Ishikawa (cell line): Measurements from ENCODE around the gene APPL2.

ENCODE experiments used
- CEBPB ChIP-seq: IDR thresholded peaks from 2 replicates; pipeline ENCODE4 v1.6.1; 2012
- CREB1 ChIP-seq: IDR thresholded peaks from 2 replicates; pipeline ENCODE4 v1.6.1; 2012; ENCODE audit warnings: low read depth
- EGR1 ChIP-seq: IDR thresholded peaks from 2 replicates; pipeline ENCODE4 v1.6.1; 2012
- EP300 ChIP-seq: IDR thresholded peaks from 2 replicates; pipeline ENCODE4 v1.6.1; 2012; ENCODE audit warnings: borderline replicate concordance
- FOXM1 ChIP-seq: IDR thresholded peaks from 2 replicates; pipeline ENCODE4 v1.6.1; 2012; ENCODE audit warnings: low read depth, borderline replicate concordance
- NFIC ChIP-seq: IDR thresholded peaks from 2 replicates; pipeline ENCODE4 v1.6.1; 2012
- RAD21 ChIP-seq: IDR thresholded peaks from 2 replicates; pipeline ENCODE4 v1.6.1; 2012; ENCODE audit warnings: low read depth
- TAF1 ChIP-seq: IDR thresholded peaks from 2 replicates; pipeline ENCODE4 v1.6.1; 2012; ENCODE audit warnings: low read depth, mild to moderate bottlenecking
- TCF12 ChIP-seq: IDR thresholded peaks from 2 replicates; pipeline ENCODE4 v1.6.1; 2012; ENCODE audit warnings: low read depth
- TEAD4 ChIP-seq: IDR thresholded peaks from 2 replicates; pipeline ENCODE4 v1.6.1; 2012
- YY1 ChIP-seq: IDR thresholded peaks from 2 replicates; pipeline ENCODE4 v1.6.1; 2012; ENCODE audit warnings: low read depth
- ZBTB7A ChIP-seq: IDR thresholded peaks from 2 replicates; pipeline ENCODE4 v1.6.1; 2012; ENCODE audit warnings: low read depth
- TF ChIP-seq, protein P1 (sequence below): IDR thresholded peaks from 2 replicates; pipeline ENCODE4 v1.6.1; 2012
- TF ChIP-seq, protein P2 (sequence below): IDR thresholded peaks from 2 replicates; pipeline ENCODE4 v1.6.1; 2012
- TF ChIP-seq, protein P3 (sequence below): IDR thresholded peaks from 2 replicates; pipeline ENCODE4 v1.6.1; 2012; ENCODE audit warnings: low read depth, mild to moderate bottlenecking

Gene APPL2

DNA sequence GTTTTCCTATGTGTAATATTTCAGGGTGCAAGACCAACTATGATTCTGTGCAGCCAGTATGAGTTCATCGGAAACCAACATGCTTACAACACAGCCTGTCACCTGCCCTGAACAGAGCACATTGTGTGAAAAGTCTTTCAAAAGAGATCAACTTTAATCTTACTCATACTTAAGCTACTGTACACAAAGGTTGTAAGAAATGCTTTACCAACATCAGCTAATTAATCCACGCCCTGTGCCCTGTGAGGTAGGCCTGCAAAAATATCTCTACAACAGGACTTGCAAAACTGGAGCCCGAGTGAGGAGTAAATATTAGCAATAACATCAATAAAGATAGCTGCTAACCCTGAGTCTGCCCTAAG lies 15.1 kb downstream of the APPL2 start:
- TF ChIP-seq YY1 (no peak), CREB1 (no peak), FOXM1 (no peak), TAF1 (no peak), ZBTB7A (no peak), EGR1 (no peak), CEBPB (no peak), RAD21 (no peak), NFIC (no peak), TCF12 (no peak)
- TF ChIP-seq, protein P1, sequence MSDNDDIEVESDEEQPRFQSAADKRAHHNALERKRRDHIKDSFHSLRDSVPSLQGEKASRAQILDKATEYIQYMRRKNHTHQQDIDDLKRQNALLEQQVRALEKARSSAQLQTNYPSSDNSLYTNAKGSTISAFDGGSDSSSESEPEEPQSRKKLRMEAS, result no peak

DNA sequence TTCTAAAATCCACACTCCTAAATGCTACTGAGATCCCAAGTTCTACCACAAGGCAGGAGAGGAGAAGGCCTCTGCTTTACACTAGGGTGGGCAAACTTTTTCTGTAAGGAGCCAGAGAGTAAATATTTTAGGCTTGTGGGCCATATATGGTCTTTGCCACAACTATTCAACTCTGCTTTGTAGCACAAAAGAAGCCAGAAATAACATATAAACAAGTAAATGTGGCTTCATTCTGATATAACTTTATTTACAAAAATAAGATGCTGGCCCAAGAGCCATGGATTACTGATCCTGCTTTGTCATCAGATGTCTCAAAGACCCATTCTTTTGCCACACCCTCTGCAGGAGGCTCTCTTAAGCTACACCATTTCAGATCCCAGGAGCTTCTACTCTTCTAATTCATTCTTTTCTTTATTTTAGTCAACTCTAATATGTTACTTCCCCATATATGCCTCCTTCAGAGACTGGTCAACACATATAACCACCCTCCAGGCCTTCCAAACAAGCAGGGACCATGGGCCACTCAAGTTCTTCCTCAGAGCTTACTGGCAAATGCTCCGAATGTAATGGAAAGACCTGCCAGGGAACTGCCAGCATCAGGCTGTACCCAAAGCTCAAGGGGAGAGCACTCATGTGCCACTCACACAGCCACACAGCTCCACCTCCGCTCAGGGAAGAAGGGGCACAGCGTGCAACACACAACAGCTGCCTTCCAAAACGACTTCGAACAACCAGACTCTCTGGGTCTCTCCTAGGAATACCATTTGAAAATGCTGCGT lies 15.6 kb downstream of the APPL2 start:
- TF ChIP-seq FOXM1 (no peak), YY1 (no peak), TEAD4 (no peak), EP300 (no peak), CEBPB (no peak), TCF12 (no peak), RAD21 (no peak), TAF1 (no peak), ZBTB7A (no peak), EGR1 (no peak), CREB1 (no peak), NFIC (no peak)
- TF ChIP-seq, protein P2, sequence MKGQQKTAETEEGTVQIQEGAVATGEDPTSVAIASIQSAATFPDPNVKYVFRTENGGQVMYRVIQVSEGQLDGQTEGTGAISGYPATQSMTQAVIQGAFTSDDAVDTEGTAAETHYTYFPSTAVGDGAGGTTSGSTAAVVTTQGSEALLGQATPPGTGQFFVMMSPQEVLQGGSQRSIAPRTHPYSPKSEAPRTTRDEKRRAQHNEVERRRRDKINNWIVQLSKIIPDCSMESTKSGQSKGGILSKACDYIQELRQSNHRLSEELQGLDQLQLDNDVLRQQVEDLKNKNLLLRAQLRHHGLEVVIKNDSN, result no peak
- TF ChIP-seq, protein P3, sequence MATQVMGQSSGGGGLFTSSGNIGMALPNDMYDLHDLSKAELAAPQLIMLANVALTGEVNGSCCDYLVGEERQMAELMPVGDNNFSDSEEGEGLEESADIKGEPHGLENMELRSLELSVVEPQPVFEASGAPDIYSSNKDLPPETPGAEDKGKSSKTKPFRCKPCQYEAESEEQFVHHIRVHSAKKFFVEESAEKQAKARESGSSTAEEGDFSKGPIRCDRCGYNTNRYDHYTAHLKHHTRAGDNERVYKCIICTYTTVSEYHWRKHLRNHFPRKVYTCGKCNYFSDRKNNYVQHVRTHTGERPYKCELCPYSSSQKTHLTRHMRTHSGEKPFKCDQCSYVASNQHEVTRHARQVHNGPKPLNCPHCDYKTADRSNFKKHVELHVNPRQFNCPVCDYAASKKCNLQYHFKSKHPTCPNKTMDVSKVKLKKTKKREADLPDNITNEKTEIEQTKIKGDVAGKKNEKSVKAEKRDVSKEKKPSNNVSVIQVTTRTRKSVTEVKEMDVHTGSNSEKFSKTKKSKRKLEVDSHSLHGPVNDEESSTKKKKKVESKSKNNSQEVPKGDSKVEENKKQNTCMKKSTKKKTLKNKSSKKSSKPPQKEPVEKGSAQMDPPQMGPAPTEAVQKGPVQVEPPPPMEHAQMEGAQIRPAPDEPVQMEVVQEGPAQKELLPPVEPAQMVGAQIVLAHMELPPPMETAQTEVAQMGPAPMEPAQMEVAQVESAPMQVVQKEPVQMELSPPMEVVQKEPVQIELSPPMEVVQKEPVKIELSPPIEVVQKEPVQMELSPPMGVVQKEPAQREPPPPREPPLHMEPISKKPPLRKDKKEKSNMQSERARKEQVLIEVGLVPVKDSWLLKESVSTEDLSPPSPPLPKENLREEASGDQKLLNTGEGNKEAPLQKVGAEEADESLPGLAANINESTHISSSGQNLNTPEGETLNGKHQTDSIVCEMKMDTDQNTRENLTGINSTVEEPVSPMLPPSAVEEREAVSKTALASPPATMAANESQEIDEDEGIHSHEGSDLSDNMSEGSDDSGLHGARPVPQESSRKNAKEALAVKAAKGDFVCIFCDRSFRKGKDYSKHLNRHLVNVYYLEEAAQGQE, result no peak
- TF ChIP-seq, protein P1, result no peak

DNA sequence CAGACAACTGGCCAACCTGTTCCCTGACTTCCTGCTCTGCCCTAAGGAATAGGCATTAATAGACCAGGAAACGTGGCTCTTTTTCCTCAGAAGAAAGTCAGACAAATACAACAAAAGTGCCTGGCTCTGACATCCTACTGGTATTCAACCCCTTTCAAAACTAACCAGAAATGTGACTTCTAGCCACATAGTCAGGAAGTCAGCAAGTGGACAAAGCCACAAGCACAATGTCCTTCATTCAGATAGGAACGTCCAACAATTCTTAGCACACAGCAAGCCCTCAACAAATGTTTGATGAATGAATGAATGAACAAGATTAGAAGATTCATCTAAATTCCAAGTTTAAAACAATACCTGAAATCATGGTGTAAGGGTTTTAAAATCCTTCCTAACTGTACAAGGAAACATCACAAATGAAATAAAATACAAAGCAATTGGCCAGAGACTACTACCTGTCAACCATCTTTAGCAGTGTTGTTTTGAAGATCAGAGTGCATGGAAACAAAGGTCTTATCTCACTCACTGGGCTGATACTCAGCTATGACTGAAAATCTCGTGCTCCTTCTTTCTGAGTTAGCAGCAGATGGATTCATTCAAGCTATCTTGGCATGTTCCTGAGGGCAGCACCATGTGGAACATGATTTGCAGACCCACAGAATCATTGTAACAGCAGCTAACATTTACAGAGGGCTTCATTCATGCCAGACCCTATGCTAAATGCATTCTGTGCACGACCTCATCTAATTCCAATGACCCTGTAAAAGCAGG lies 16.5 kb downstream of the APPL2 start:
- TF ChIP-seq TCF12 (no peak), FOXM1 (no peak)
- TF ChIP-seq, protein P1, result no peak

DNA sequence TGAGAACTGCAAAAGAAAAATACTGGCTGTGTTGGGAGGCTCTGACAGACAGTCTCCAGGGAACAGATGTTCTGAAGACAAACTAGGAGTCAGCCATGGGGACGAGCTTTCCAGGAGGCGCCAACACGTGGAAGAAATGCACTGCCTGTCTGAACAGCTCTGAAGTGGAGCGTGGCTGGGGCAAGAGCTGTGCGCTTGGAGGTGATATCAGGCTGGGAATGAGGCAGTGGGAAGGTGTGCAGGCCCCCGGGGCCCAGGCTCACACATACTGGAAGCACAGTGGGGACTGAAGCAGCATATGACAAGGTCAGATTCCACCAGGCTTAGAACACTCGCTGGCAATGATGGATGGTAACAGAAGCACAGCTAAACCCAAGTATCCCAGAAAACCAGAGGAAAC lies 17.5 kb downstream of the APPL2 start:
- no peak for TF ChIP-seq CREB1
- TF ChIP-seq RAD21, result no peak
- no peak for TF ChIP-seq NFIC
- TF ChIP-seq YY1, result no peak
- no peak for TF ChIP-seq CEBPB
- TF ChIP-seq TCF12, result no peak
- TF ChIP-seq, protein P2, result no peak
- no peak for TF ChIP-seq EGR1
- no peak for TF ChIP-seq ZBTB7A
- no peak for TF ChIP-seq FOXM1

DNA sequence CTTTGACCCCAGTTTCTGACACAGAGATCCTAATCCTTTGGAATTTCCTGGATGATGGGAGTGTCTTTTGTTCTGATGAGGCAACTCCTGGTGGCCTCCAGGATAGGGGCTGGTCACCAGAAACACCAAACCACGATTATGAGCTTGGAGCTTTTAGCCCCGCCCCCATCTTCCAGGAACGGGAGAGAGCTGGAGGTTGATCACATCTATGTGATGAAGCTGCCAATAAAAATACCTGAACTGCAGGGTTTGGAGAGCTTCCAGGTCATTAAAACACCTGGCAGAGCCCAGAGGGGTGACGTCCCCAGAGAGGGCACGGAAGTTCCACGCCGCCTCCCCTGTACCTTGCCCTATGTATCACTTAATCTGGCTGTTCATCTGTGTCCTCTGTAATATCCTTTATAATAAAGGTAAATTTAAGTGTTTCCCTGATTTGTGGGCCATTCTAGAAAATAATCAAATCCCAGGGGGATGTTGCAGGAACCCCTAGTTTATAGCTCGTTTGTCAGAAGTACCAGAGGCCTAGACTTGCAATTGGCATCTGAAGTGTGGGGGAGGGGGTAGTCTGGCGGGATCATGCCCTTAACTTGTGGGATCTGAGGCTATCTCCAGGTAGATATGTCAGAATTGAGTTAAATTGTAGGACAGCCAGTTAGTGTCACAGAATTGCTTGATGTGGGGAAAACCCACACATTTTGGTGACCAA lies 21.2 kb downstream of the APPL2 start:
- TF ChIP-seq CREB1, result no peak
- TF ChIP-seq NFIC, result peak; percentile 47

DNA sequence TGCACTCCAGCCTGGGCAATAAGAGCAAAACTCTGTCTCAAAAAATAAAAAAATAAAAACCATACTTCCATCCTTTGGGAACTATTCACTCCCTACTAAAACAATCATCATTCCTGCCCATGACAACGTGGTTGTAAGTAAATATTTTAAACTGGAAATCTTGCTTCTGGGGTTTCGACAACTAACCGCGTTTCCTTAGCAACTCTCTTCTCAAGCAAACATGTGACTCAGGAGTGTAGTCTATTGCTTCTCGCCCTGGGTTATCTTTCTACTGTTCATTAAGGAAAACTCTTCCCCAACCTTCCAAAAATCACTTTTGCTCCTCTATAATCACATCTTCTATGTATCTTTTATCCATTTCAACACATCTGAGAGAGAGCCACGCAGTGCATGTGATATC lies 21.8 kb downstream of the APPL2 start:
- no peak for TF ChIP-seq CREB1
- no peak for TF ChIP-seq TCF12
- TF ChIP-seq, protein P3, result no peak
- no peak for TF ChIP-seq EP300
- TF ChIP-seq TAF1, result no peak
- no peak for TF ChIP-seq TEAD4
- TF ChIP-seq RAD21, result no peak
- no peak for TF ChIP-seq CEBPB
- TF ChIP-seq, protein P1, result no peak
- TF ChIP-seq ZBTB7A, result no peak
- no peak for TF ChIP-seq NFIC
- no peak for TF ChIP-seq YY1
- TF ChIP-seq FOXM1, result no peak
- TF ChIP-seq EGR1, result no peak
- TF ChIP-seq, protein P2, result no peak
